Caco-2 (cell line): ENCODE results near the gene FRK. TPM values are rescaled to one million over a fixed set of nuclear protein-coding genes. Genes with fewer than 3 reads are reported as not detected.
"Not testable (repeated sequence)": the region's sequence is repeated elsewhere in the genome, so short reads cannot be mapped to it uniquely, and the experiment has no call there.

Experiments
- BruUV-seq: library from RNA; stranded (reverse); fragments of 400-500 nt; replicated peaks from 2 replicates; lab custom pipeline; 2021; lab: Mats Ljungman, UMichigan
- CTCF ChIA-PET: fragments of 300-600 bp; sonication (Branson Sonifier 250); formaldehyde crosslinking; loops from one replicate; lab custom pipeline; 2022; ENCODE audit warnings: antibody characterized with exemption; lab: Charles Lee
- POLR2A ChIA-PET: fragments of 300-600 bp; sonication (Branson Sonifier 250); formaldehyde crosslinking; loops from one replicate; lab custom pipeline; 2022; ENCODE audit warnings: antibody characterized with exemption; lab: Charles Lee
- DNase-seq, 2 experiments: peaks; one replicate each; pipeline versions ENCODE4 v3.0.0 to v3.0.0-alpha.2; 2020 to 2022
- H3K27me3 ChIP-seq: replicated peaks from 2 replicates; pipeline ENCODE4 v1.6.0; 2011; ENCODE audit warnings: low read length; ENCODE audit not compliant: control insufficient read depth, insufficient read depth
- H3K36me3 ChIP-seq: 2 replicates; pipeline ENCODE4 v1.5.1; 2011; ENCODE audit warnings: low read length; ENCODE audit not compliant: control insufficient read depth, insufficient read depth
- H3K4me1 ChIP-seq: fragments of 250-450 bp; sonication (Bioruptor Pico); 2 replicates; pipeline ENCODE4 v1.5.1; 2020; ENCODE audit warnings: mild to moderate bottlenecking
- H3K4me3 ChIP-seq: 2 replicates; pipeline ENCODE4 v1.5.1; 2011; ENCODE audit warnings: low read depth, mild to moderate bottlenecking, control low read depth, low read length
- H3K9me3 ChIP-seq: fragments of 250-450 bp; sonication (Bioruptor Pico); 2 replicates; pipeline ENCODE4 v1.5.1; 2020; ENCODE audit warnings: mild to moderate bottlenecking, moderate library complexity
- H3K27ac Mint-ChIP-seq: one replicate; pipeline ENCODE4 v1.8.0; 2022; ENCODE audit warnings: mixed read lengths; ENCODE audit not compliant: unreplicated experiment
- H3K27me3 Mint-ChIP-seq: one replicate; pipeline ENCODE4 v1.8.0; 2022; ENCODE audit warnings: mixed read lengths; ENCODE audit not compliant: insufficient read depth, unreplicated experiment
- H3K36me3 Mint-ChIP-seq: one replicate; pipeline ENCODE4 v1.8.0; 2022; ENCODE audit warnings: mild to moderate bottlenecking, mixed read lengths; ENCODE audit not compliant: insufficient read depth, unreplicated experiment
- H3K4me1 Mint-ChIP-seq: one replicate; pipeline ENCODE4 v1.8.0; 2022; ENCODE audit warnings: low read depth, mixed read lengths; ENCODE audit not compliant: unreplicated experiment
- H3K4me3 Mint-ChIP-seq: one replicate; pipeline ENCODE4 v1.8.0; 2022; ENCODE audit warnings: mild to moderate bottlenecking, moderate library complexity, mixed read lengths; ENCODE audit not compliant: unreplicated experiment
- H3K9me3 Mint-ChIP-seq: one replicate; pipeline ENCODE4 v1.8.0; 2022; ENCODE audit warnings: mixed read lengths; ENCODE audit not compliant: unreplicated experiment
- intact Hi-C: fragments of 100-400 bp; cut with micrococcal nuclease; formaldehyde crosslinking; loops from one replicate; pipeline ENCODE4 v1.10.0; 2022; ENCODE audit not compliant: unreplicated experiment
- total RNA-seq: library from RNA; stranded (reverse); gene quantifications from 2 replicates; pipeline ENCODE4 v1.2.3, GENCODE V29; 2022
- TF ChIP-seq, protein P1 (sequence below), 2 experiments: fragments of 200-600 bp in 1 of 2; IDR thresholded peaks; 1 replicate in 1 of 2; 2 replicates in 1 of 2; pipeline versions ENCODE4 v1.5.1 to v1.8.0; 2011 to 2022; ENCODE audit warnings: antibody characterized with exemption in 1 of 2, control low read depth in 1 of 2, inconsistent platforms in 1 of 2, low read depth in 1 of 2, low read length in 1 of 2, mild to moderate bottlenecking in 1 of 2, moderate library complexity in 1 of 2; ENCODE audit not compliant: insufficient read depth in 1 of 2, severe bottlenecking in 1 of 2, unreplicated experiment in 1 of 2

The FRK gene
- total RNA-seq, 1 experiment from 2014 or later, result 7.3 TPM

GRCh38 chr6:116099036-116099435 lies 38.3 kb upstream of the FRK start:
- H3K27me3 Mint-ChIP-seq, result no peaks in the 10 kb centered on the region
- no TSS peak for BruUV-seq
- ChIA-PET CTCF (no interaction called here), POLR2A (no interaction called here)
- H3K36me3 Mint-ChIP-seq, result peaks cover 6% of the 10 kb centered on the region
- H3K27ac Mint-ChIP-seq, result no peak overlapping the region
- peaks cover 19% of the 10 kb centered on the region for H3K4me1 Mint-ChIP-seq
- H3K4me3 Mint-ChIP-seq, result no peak overlapping the region
- TF ChIP-seq, protein P1, sequence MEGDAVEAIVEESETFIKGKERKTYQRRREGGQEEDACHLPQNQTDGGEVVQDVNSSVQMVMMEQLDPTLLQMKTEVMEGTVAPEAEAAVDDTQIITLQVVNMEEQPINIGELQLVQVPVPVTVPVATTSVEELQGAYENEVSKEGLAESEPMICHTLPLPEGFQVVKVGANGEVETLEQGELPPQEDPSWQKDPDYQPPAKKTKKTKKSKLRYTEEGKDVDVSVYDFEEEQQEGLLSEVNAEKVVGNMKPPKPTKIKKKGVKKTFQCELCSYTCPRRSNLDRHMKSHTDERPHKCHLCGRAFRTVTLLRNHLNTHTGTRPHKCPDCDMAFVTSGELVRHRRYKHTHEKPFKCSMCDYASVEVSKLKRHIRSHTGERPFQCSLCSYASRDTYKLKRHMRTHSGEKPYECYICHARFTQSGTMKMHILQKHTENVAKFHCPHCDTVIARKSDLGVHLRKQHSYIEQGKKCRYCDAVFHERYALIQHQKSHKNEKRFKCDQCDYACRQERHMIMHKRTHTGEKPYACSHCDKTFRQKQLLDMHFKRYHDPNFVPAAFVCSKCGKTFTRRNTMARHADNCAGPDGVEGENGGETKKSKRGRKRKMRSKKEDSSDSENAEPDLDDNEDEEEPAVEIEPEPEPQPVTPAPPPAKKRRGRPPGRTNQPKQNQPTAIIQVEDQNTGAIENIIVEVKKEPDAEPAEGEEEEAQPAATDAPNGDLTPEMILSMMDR (IDR thresholded peaks at IDR 0.05; ENCODE audit: insufficient read depth in 1 of 2, low read depth in 1 of 2, low read length in 1 of 2, severe bottlenecking in 1 of 2, unreplicated experiment in 1 of 2), result no peak
- Histone ChIP-seq H3K27me3 (no peaks in the 10 kb centered on the region), H3K4me3 (no peak overlapping the region), H3K9me3 (0 out of 2 replicates have a peak, but pooled peaks cover 7% of the 10 kb centered on the region), H3K36me3 (no peaks in the 10 kb centered on the region), H3K4me1 (0 out of 2 replicates have a peak, but pooled peaks cover 7% of the 10 kb centered on the region)
- intact Hi-C loops, result no loop called here
- H3K9me3 Mint-ChIP-seq, result peaks cover 11% of the 10 kb centered on the region
- DNase-seq, result no peak

DNA sequence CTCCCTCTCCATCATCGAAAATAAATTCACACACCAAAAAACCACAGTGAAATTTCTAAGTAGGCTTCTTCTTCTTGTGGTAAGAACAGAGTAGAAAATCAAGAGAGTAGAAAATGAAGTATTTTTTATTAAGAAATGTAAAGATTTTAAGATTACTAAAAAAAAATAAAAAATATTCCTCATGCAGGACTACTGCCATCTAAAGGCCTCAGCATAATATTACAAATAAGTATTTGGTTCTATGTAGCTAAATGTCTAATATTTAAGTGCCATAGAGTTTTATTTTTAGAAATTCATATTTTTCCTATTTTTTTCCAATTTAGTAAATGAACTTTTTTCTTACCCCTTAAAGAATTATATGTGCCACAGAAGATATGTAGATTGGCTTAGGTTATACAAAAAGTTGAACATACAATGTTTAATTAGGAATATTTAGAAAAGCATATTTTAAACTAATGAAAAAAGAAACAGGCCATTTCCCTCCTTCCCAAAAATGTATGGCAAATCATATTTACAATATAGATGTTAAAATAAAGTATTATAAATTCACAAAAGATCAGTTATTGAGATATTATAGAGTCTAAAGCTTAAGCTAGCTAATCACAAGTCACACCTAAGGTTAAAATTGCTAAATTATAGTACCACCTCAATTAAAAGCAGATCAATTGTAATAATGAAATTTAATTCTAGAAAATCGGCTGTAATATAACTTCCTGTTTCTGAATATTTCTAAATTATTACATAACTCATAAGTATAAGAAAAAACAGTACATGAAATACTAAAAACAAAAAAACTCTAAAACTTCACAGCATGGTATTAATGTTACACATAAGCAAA lies 36.5 kb upstream of the FRK start:
- Histone ChIP-seq H3K27me3 (no peaks in the 10 kb centered on the region), H3K4me3 (no peak overlapping the region), H3K4me1 (0 out of 2 replicates have a peak, but pooled peaks cover under 1% of the 10 kb centered on the region), H3K9me3 (0 out of 2 replicates have a peak, but pooled peaks cover 7% of the 10 kb centered on the region), H3K36me3 (no peaks in the 10 kb centered on the region)
- Mint-ChIP-seq H3K27me3 (no peaks in the 10 kb centered on the region), H3K9me3 (peaks cover 12% of the 10 kb centered on the region), H3K27ac (no peak overlapping the region), H3K36me3 (peaks cover 6% of the 10 kb centered on the region), H3K4me3 (no peak overlapping the region), H3K4me1 (peaks cover 5% of the 10 kb centered on the region)
- ChIA-PET CTCF (interaction anchor here (0.7 to 1.3 kb wide), 6 partner anchors 15 to 200 kb away, joined by 3 to 10 read pairs (median 5); partner anchors contain the start of gene FRK), POLR2A (no interaction called here)
- DNase-seq, result no peak
- BruUV-seq, result no TSS peak
- TF ChIP-seq, protein P1 (IDR thresholded peaks at IDR 0.05; ENCODE audit: insufficient read depth in 1 of 2, low read depth in 1 of 2, low read length in 1 of 2, severe bottlenecking in 1 of 2, unreplicated experiment in 1 of 2), result peak in 1 of 2 experiments; percentile 47
- intact Hi-C loops, result loop anchor here (1.0 kb wide), 1 partner anchor 86 kb away; no protein-coding TSS in a partner anchor

- BruUV-seq, H3K27ac Mint-ChIP-seq, DNase-seq, H3K4me3 ChIP-seq, H3K27me3 Mint-ChIP-seq, H3K27me3 ChIP-seq, H3K36me3 ChIP-seq, H3K9me3 ChIP-seq, H3K4me1 Mint-ChIP-seq, intact Hi-C loops, POLR2A ChIA-PET, H3K4me1 ChIP-seq, H3K36me3 Mint-ChIP-seq, H3K4me3 Mint-ChIP-seq: not testable (repeated sequence)
- peaks cover 12% of the 10 kb centered on the region for H3K9me3 Mint-ChIP-seq
- CTCF ChIA-PET, result interaction anchor here (0.9 to 1.3 kb wide), 5 partner anchors 35 to 88 kb away, joined by 3 to 10 read pairs (median 5); partner anchors contain the start of gene FRK
These were observed 35.5 kb upstream of the FRK start for GRCh38 chr6:116096048-116096759.
